Gastrocnemius medialis (tissue), 4 donors: ENCODE measurements around the gene ISLR. TPM values are rescaled to one million over a fixed set of nuclear protein-coding genes. Genes with fewer than 3 reads are reported as not detected.

ENCODE experiments used
- ATAC-seq, 2 donors: fragments of 150-250 bp; one replicate each; pipeline ENCODE4 v1.9.1; 2016
- DNase-seq, 2 donors: peaks; one replicate each; pipeline ENCODE4 v3.0.0-alpha.2; 2019
- H3K27ac ChIP-seq, 4 donors: fragments of 200-600 bp; sonication (generic); 1 replicate in 1 of 4; 2 replicates in 3 of 4; pipeline ENCODE4 v1.5.1; 2016 to 2018; ENCODE audit warnings: mild to moderate bottlenecking in 2 of 4, moderate library complexity in 1 of 4
- H3K27me3 ChIP-seq, 3 donors: fragments of 200-600 bp; sonication (generic) in 2 of 3; 1 replicate in 1 of 3; 2 replicates in 2 of 3; pipeline versions ENCODE4 v1.5.1 to v1.6.0; 2016 to 2019; ENCODE audit warnings: mild to moderate bottlenecking in 1 of 3, moderate library complexity in 1 of 3
- H3K36me3 ChIP-seq, 2 donors: fragments of 200-600 bp; sonication (generic) in 1 of 2; one replicate each; pipeline ENCODE4 v1.5.1; 2017 to 2018
- H3K4me1 ChIP-seq, 2 donors: fragments of 200-600 bp; sonication (generic) in 1 of 2; one replicate each; pipeline ENCODE4 v1.5.1; 2016 to 2017; ENCODE audit warnings: mild to moderate bottlenecking in 2 of 2
- H3K4me3 ChIP-seq, 4 donors: fragments of 200-600 bp; sonication (generic) in 3 of 4; 1 replicate in 1 of 4; 2 replicates in 3 of 4; pipeline ENCODE4 v1.5.1; 2016 to 2019; ENCODE audit warnings: mild to moderate bottlenecking in 2 of 4
- H3K9me3 ChIP-seq, 3 donors: fragments of 200-600 bp; sonication (generic) in 2 of 3; 1 replicate in 1 of 3; 2 replicates in 2 of 3; pipeline ENCODE4 v1.5.1; 2016 to 2019
- CTCF ChIP-seq, 5 experiments: fragments of 450-650 bp in 3 of 5; fragments of 200-600 bp in 2 of 5; sonication (generic) in 2 of 5; IDR thresholded peaks in 4 of 5; conservative IDR thresholded peaks in 1 of 5; 1 replicate in 4 of 5; 2 replicates in 1 of 5; pipeline ENCODE4 v1.5.1; 2016 to 2019; ENCODE audit warnings: antibody characterized with exemption in 5 of 5, mild to moderate bottlenecking in 3 of 5, moderate library complexity in 3 of 5
- POLR2A ChIP-seq, 2 donors: fragments of 450-650 bp; IDR thresholded peaks; one replicate each; pipeline ENCODE4 v1.6.1; 2017; ENCODE audit warnings: antibody characterized with exemption in 2 of 2, mild to moderate bottlenecking in 2 of 2, moderate library complexity in 2 of 2
- in situ Hi-C, 4 donors: fragments of 200-750 bp; cut with MboI; loops; one replicate each; pipeline versions ENCODE4 v1.15.0 to v1.8.0; 2017; ENCODE audit warnings: low sequenced_read_pairs in 4 of 4
- intact Hi-C: fragments of 100-400 bp; cut with DNase I; formaldehyde crosslinking; loops from one replicate; pipeline ENCODE4 v1.15.1; 2023; ENCODE audit warnings: low total_unique reads
- total RNA-seq, 4 donors: library from RNA; depleted of rRNA; stranded (reverse); fragments of >200 nt; gene quantifications; one replicate each; pipeline versions ENCODE4 v1.1.0 to v1.2.3, GENCODE V29; 2016

Gene ISLR
- total RNA-seq, 4 donors from 2014 or later, result 5.9 to 29.4 (median 25.9) TPM

- Histone ChIP-seq H3K4me1 (peaks cover 0 to 2% of the 10 kb centered on the region in 2 donors), H3K9me3 (no peaks in the 10 kb centered on the region), H3K4me3 (no peak overlapping the region), H3K36me3 (no peaks in the 10 kb centered on the region), H3K27me3 (no peaks in the 10 kb centered on the region), H3K27ac (peak overlapping the region; percentile 27 to 78 (median 52))
- intact Hi-C loops (loop anchor here (5.0 kb wide), 1 partner anchor 35 kb away; no protein-coding TSS in a partner anchor), in situ Hi-C loops (no loop called here)
- ATAC-seq (no peak), DNase-seq (no peak)
- TF ChIP-seq POLR2A (IDR thresholded peaks at IDR 0.05), result no peak
- TF ChIP-seq CTCF (IDR thresholded peaks at IDR 0.05 in 4 of 5, conservative IDR thresholded peaks at IDR 0.05 in 1 of 5), result no peak
Observed at GRCh38 chr15:74171965-74172541, 1.5 kb upstream of the ISLR start.

- Histone ChIP-seq H3K9me3 (no peaks in the 10 kb centered on the region), H3K27ac (peak overlapping the region; percentile 27 to 78 (median 52)), H3K36me3 (no peaks in the 10 kb centered on the region), H3K4me3 (no peak overlapping the region), H3K4me1 (peaks cover 3% of the 10 kb centered on the region in 2 donors), H3K27me3 (no peaks in the 10 kb centered on the region)
- DNase-seq, result peak in 1 of 2 donors; percentile 58
- intact Hi-C loops, result loop anchor here (5.0 kb wide), 1 partner anchor 36 kb away; no protein-coding TSS in a partner anchor
- ATAC-seq, result peak; percentile 53 to 57
- TF ChIP-seq POLR2A (IDR thresholded peaks at IDR 0.05) (no peak), CTCF (IDR thresholded peaks at IDR 0.05 in 4 of 5, conservative IDR thresholded peaks at IDR 0.05 in 1 of 5) (no peak)
- in situ Hi-C loops, result no loop called here
Observed at GRCh38 chr15:74172701-74173379, 670 bp upstream of the ISLR start.

GRCh38 chr15:74174219-74174957, 878 bp downstream of the ISLR start:
- H3K4me3 ChIP-seq, result peak overlapping the region in 3 of 4 donors; percentile 28 to 33 (median 31)
- in situ Hi-C loops (no loop called here), intact Hi-C loops (loop anchor here (5.0 kb wide), 1 partner anchor 37 kb away; no protein-coding TSS in a partner anchor)
- no peaks in the 10 kb centered on the region for H3K36me3 ChIP-seq
- peaks cover 6 to 15% of the 10 kb centered on the region in 2 donors for H3K4me1 ChIP-seq
- TF ChIP-seq POLR2A (IDR thresholded peaks at IDR 0.05), result no peak
- TF ChIP-seq CTCF (IDR thresholded peaks at IDR 0.05 in 4 of 5, conservative IDR thresholded peaks at IDR 0.05 in 1 of 5), result no peak
- peak; percentile 18 to 35 for ATAC-seq
- peak overlapping the region; percentile 27 to 78 (median 52) for H3K27ac ChIP-seq
- H3K27me3 ChIP-seq, result no peaks in the 10 kb centered on the region
- DNase-seq, result no peak
- H3K9me3 ChIP-seq, result no peaks in the 10 kb centered on the region

- Histone ChIP-seq H3K36me3 (no peaks in the 10 kb centered on the region), H3K4me1 (peaks cover 8 to 20% of the 10 kb centered on the region in 2 donors), H3K9me3 (no peaks in the 10 kb centered on the region), H3K27me3 (no peaks in the 10 kb centered on the region), H3K27ac (peak overlapping the region in 1 of 4 donors; percentile 51), H3K4me3 (peak overlapping the region in 2 of 4 donors; percentile 17 to 33)
- TF ChIP-seq POLR2A (IDR thresholded peaks at IDR 0.05), result no peak
- no peak for TF ChIP-seq CTCF (IDR thresholded peaks at IDR 0.05 in 4 of 5, conservative IDR thresholded peaks at IDR 0.05 in 1 of 5)
- intact Hi-C loops (loop anchor here (5.0 kb wide), 1 partner anchor 38 kb away; no protein-coding TSS in a partner anchor), in situ Hi-C loops (no loop called here)
- DNase-seq, result no peak
- ATAC-seq, result no peak
Observed at GRCh38 chr15:74174958-74175253, 1.4 kb downstream of the ISLR start.
